Smooth muscle cell (in vitro differentiated cells): ENCODE results near the gene KCNH5. TPM values are rescaled to one million over a fixed set of nuclear protein-coding genes. Genes with fewer than 3 reads are reported as not detected.
"Not testable (repeated sequence)": the region's sequence is repeated elsewhere in the genome, so short reads cannot be mapped to it uniquely, and the experiment has no call there.

Experiments
- DNase-seq: peaks from one replicate; lab custom pipeline; 2025; ENCODE audit not compliant: unreplicated experiment; lab: John Stamatoyannopoulos, UW
- H2AFZ ChIP-seq: fragments of 200-600 bp; sonication (generic); 2 replicates; pipeline ENCODE4 v1.6.0; 2016; ENCODE audit warnings: antibody characterized with exemption, low read depth, mild to moderate bottlenecking
- H3F3A ChIP-seq: fragments of 200-600 bp; sonication (generic); 2 replicates; pipeline ENCODE4 v1.6.0; 2017; ENCODE audit warnings: antibody characterized with exemption, low read depth
- H3K27ac ChIP-seq: fragments of 200-600 bp; sonication (generic); 2 replicates; pipeline ENCODE4 v1.5.1; 2016; ENCODE audit warnings: low read depth, mild to moderate bottlenecking
- H3K27me3 ChIP-seq: fragments of 200-600 bp; sonication (generic); 2 replicates; pipeline ENCODE4 v1.6.1; 2016; ENCODE audit warnings: low read depth, mild to moderate bottlenecking
- H3K36me3 ChIP-seq: fragments of 200-600 bp; sonication (generic); 2 replicates; pipeline ENCODE4 v1.5.1; 2016; ENCODE audit warnings: low read depth
- H3K4me1 ChIP-seq: fragments of 200-600 bp; sonication (generic); 2 replicates; pipeline ENCODE4 v1.5.1; 2016; ENCODE audit warnings: low read depth
- H3K4me2 ChIP-seq: fragments of 200-600 bp; sonication (generic); 2 replicates; pipeline ENCODE4 v1.6.0; 2016; ENCODE audit warnings: mild to moderate bottlenecking
- H3K4me3 ChIP-seq: fragments of 200-600 bp; sonication (generic); 2 replicates; pipeline ENCODE4 v1.5.1; 2016; ENCODE audit warnings: mild to moderate bottlenecking
- H3K79me2 ChIP-seq: fragments of 200-600 bp; sonication (generic); 2 replicates; pipeline ENCODE4 v1.6.0; 2016; ENCODE audit warnings: low read depth, mild to moderate bottlenecking
- H3K9ac ChIP-seq: fragments of 200-600 bp; sonication (generic); 2 replicates; pipeline ENCODE4 v1.6.0; 2016; ENCODE audit warnings: low read depth
- H3K9me3 ChIP-seq: fragments of 200-600 bp; sonication (generic); replicated peaks from 2 replicates; pipeline ENCODE4 v1.5.1; 2016; ENCODE audit warnings: low read depth
- H4K20me1 ChIP-seq: fragments of 200-600 bp; sonication (generic); 2 replicates; pipeline ENCODE4 v1.6.0; 2016; ENCODE audit warnings: low read depth
- CTCF ChIP-seq: fragments of 200-600 bp; sonication (generic); IDR thresholded peaks from 2 replicates; pipeline ENCODE4 v1.5.1; 2017; ENCODE audit warnings: borderline replicate concordance, mild to moderate bottlenecking, antibody characterized with exemption; ENCODE audit not compliant: insufficient read depth, poor library complexity, severe bottlenecking
- WGBS: methylation state at CpG from one replicate; pipeline ENCODE4 v1.1.7; 2016; ENCODE audit warnings: low lambda C conversion rate; 5-methylcytosine and 5-hydroxymethylcytosine counted together
- polyA plus RNA-seq: library from polyadenylated mRNA; unstranded; fragments of >200 nt; fragmentation: Nextera tagmentation; extraction: Ambion mirVana; gene quantifications from 2 replicates; pipeline ENCODE4 v1.2.1, GENCODE V29; 2016
- total RNA-seq: library from RNA; depleted of rRNA; stranded (reverse); fragments of >200 nt; gene quantifications from 2 replicates; pipeline ENCODE4 v1.2.3, GENCODE V29; 2014

KCNH5 gene
- total and polyA plus RNA-seq, 2 experiments from 2014 or later: 0.03 to 0.54 TPM

GRCh38 chr14:62759796-62760195, 285.5 kb downstream of the KCNH5 start:
- TF ChIP-seq CTCF: no peak
- Histone ChIP-seq H4K20me1 (no peaks in the 10 kb centered on the region), H2AFZ (no peak overlapping the region), H3K4me2 (no peak overlapping the region), H3K36me3 (no peaks in the 10 kb centered on the region), H3K9ac (no peak overlapping the region), H3K9me3 (no peaks in the 10 kb centered on the region), H3K27me3 (no peaks in the 10 kb centered on the region), H3K27ac (no peak overlapping the region), H3K4me3 (no peak overlapping the region), H3K4me1 (no peaks in the 10 kb centered on the region), H3F3A (no peaks in the 10 kb centered on the region), H3K79me2 (no peaks in the 10 kb centered on the region)
- 72% methylated on average over 2 of the region's 2 CpGs for WGBS
- no peak for DNase-seq

- not testable (repeated sequence) for H3K27me3 ChIP-seq, H3K4me2 ChIP-seq, H3K9me3 ChIP-seq, DNase-seq, H2AFZ ChIP-seq, H3F3A ChIP-seq, H3K79me2 ChIP-seq, H3K9ac ChIP-seq, H4K20me1 ChIP-seq, H3K4me1 ChIP-seq, H3K4me3 ChIP-seq, H3K36me3 ChIP-seq, H3K27ac ChIP-seq
- WGBS: 95% methylated on average over 11 of the region's 11 CpGs
These were observed 298.4 kb downstream of the KCNH5 start for GRCh38 chr14:62746881-62747280.

GRCh38 chr14:62745496-62745895, 299.8 kb downstream of the KCNH5 start:
- no peak for TF ChIP-seq CTCF
- H3K9me3 ChIP-seq: no peaks in the 10 kb centered on the region
- H3F3A ChIP-seq: no peaks in the 10 kb centered on the region
- no peak for DNase-seq
- H4K20me1 ChIP-seq: no peaks in the 10 kb centered on the region
- no peaks in the 10 kb centered on the region for H3K79me2 ChIP-seq
- whole genome bisulfite sequencing: 95% methylated on average over 1 of the region's 1 CpG
- H3K36me3 ChIP-seq: no peaks in the 10 kb centered on the region
- no peak overlapping the region for H3K4me3 ChIP-seq
- H2AFZ ChIP-seq: no peak overlapping the region
- H3K4me2 ChIP-seq: no peak overlapping the region
- no peak overlapping the region for H3K27ac ChIP-seq
- H3K27me3 ChIP-seq: no peaks in the 10 kb centered on the region
- H3K4me1 ChIP-seq: peaks cover 6% of the 10 kb centered on the region
- H3K9ac ChIP-seq: no peak overlapping the region

GRCh38 chr14:62743560-62743959, 301.7 kb downstream of the KCNH5 start:
- no peaks in the 10 kb centered on the region for H3K27me3 ChIP-seq
- no peak overlapping the region for H3K4me2 ChIP-seq
- peaks cover 6% of the 10 kb centered on the region for H3K4me1 ChIP-seq
- WGBS: 64% methylated on average over 2 of the region's 2 CpGs
- H3K4me3 ChIP-seq: no peak overlapping the region
- H3F3A ChIP-seq: no peaks in the 10 kb centered on the region
- H3K36me3 ChIP-seq: no peaks in the 10 kb centered on the region
- H4K20me1 ChIP-seq: no peaks in the 10 kb centered on the region
- no peak overlapping the region for H3K9ac ChIP-seq
- no peak overlapping the region for H3K27ac ChIP-seq
- no peak for DNase-seq
- H3K79me2 ChIP-seq: no peaks in the 10 kb centered on the region
- H2AFZ ChIP-seq: peak overlapping the region; percentile 74
- no peak for TF ChIP-seq CTCF
- H3K9me3 ChIP-seq: no peaks in the 10 kb centered on the region
